ENCODE measurements around the gene GPX2. TPM values are rescaled to one million over a fixed set of nuclear protein-coding genes. Genes with fewer than 3 reads are reported as not detected.

The GPX2 gene
- total RNA-seq, 2 donors from 2014 or later, result 18.9 to 55.0 TPM

DNA sequence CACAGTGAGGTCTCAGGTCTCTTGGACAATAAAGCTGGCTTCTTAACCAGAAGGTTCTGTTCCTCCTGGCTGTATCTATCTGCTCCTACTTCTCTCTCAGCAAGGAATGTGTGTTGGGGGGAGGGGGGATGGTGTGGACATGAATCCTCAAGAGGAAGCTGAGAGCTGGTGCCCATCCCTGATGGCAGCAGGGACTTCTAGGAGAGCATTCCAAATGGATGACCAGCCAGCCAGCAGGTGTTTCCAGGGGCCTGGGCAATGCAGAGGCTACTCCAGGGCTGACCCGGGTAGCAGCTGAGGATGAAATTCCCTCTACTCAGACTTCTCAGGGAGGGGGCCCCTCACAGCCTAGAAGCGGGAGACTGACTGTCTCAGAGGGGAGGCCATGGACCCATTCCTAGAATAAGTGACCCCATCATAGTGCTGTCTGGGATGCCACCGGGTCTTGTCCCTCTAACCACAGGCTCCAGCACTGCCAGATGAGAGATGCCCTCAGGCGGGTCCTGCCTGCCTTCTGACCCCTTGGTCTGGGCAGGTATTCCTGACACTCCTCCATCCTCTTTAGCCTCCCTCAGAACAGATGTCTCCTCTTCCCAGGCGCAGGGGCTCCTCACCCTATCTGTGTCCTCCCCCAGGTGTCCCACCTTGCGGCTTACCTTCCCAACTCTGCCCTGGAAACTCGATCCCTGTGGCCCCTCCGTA is 28.4 kb upstream of the GPX2 start:
- Histone ChIP-seq H3K27me3 (replicated peaks; ENCODE audit: insufficient read depth) (no peaks in the 10 kb centered on the region), H3K4me3 (peak overlapping the region; percentile 64 to 70), H3K27ac (no peak overlapping the region), H3K4me1 (replicated peaks) (peaks cover 7% of the 10 kb centered on the region), H3K36me3 (no peaks in the 10 kb centered on the region), H3K9me3 (no peaks in the 10 kb centered on the region)
- TF ChIP-seq, protein P1, sequence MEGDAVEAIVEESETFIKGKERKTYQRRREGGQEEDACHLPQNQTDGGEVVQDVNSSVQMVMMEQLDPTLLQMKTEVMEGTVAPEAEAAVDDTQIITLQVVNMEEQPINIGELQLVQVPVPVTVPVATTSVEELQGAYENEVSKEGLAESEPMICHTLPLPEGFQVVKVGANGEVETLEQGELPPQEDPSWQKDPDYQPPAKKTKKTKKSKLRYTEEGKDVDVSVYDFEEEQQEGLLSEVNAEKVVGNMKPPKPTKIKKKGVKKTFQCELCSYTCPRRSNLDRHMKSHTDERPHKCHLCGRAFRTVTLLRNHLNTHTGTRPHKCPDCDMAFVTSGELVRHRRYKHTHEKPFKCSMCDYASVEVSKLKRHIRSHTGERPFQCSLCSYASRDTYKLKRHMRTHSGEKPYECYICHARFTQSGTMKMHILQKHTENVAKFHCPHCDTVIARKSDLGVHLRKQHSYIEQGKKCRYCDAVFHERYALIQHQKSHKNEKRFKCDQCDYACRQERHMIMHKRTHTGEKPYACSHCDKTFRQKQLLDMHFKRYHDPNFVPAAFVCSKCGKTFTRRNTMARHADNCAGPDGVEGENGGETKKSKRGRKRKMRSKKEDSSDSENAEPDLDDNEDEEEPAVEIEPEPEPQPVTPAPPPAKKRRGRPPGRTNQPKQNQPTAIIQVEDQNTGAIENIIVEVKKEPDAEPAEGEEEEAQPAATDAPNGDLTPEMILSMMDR (IDR thresholded peaks at IDR 0.05), result no peak
- no peak for TF ChIP-seq POLR2AphosphoS5 (IDR thresholded peaks at IDR 0.05)
- TF ChIP-seq POLR2A (IDR thresholded peaks at IDR 0.05), result no peak
- intact Hi-C loops (cut with DNase I), result no loop called here
- DNase-seq (ENCODE audit: low spot score), result no peak
- WGBS, result 45% methylated on average over 8 of the region's 8 CpGs

DNA sequence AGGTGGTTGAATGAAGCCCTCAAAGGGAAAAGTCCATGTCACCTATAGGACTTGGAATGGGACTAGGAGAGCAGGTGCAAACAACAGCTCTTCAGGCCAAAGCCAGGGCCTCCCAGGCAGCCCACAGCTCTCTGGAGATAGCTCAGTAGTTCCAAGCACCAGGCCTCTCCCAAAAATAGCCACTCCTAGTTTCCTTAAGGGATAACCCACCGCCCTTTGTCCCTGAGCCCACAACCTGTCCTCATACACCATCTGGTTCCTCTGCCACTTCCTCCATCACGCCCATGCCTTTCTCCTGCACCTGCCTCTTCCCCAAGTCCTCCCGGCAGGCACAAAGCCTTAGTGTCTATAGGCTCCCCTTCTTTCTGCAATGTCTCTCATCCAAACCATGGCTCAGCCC is 27.5 kb upstream of the GPX2 start:
- TF ChIP-seq POLR2A (IDR thresholded peaks at IDR 0.05), result no peak
- TF ChIP-seq, protein P1 (IDR thresholded peaks at IDR 0.05), result no peak
- TF ChIP-seq POLR2AphosphoS5 (IDR thresholded peaks at IDR 0.05), result no peak
- intact Hi-C loops (cut with DNase I), result no loop called here
- Histone ChIP-seq H3K4me3 (no peak overlapping the region), H3K9me3 (no peaks in the 10 kb centered on the region), H3K36me3 (no peaks in the 10 kb centered on the region), H3K27me3 (replicated peaks; ENCODE audit: insufficient read depth) (no peaks in the 10 kb centered on the region), H3K4me1 (replicated peaks) (peaks cover 7% of the 10 kb centered on the region), H3K27ac (no peak overlapping the region)
- DNase-seq (ENCODE audit: low spot score), result no peak
- WGBS, result 91% methylated on average over 3 of the region's 3 CpGs

GRCh38 chr14:64968651-64969050 is 26.1 kb upstream of the GPX2 start:
- Histone ChIP-seq H3K27me3 (replicated peaks; ENCODE audit: insufficient read depth) (no peaks in the 10 kb centered on the region), H3K9me3 (no peaks in the 10 kb centered on the region), H3K4me1 (replicated peaks) (peaks cover 7% of the 10 kb centered on the region), H3K27ac (no peak overlapping the region), H3K36me3 (no peaks in the 10 kb centered on the region), H3K4me3 (no peak overlapping the region)
- intact Hi-C loops (cut with DNase I), result no loop called here
- 76% methylated on average over 6 of the region's 6 CpGs for WGBS
- DNase-seq (ENCODE audit: low spot score), result no peak
- TF ChIP-seq POLR2A (IDR thresholded peaks at IDR 0.05), result no peak
- TF ChIP-seq POLR2AphosphoS5 (IDR thresholded peaks at IDR 0.05), result no peak
- TF ChIP-seq, protein P1 (IDR thresholded peaks at IDR 0.05), result no peak

DNA sequence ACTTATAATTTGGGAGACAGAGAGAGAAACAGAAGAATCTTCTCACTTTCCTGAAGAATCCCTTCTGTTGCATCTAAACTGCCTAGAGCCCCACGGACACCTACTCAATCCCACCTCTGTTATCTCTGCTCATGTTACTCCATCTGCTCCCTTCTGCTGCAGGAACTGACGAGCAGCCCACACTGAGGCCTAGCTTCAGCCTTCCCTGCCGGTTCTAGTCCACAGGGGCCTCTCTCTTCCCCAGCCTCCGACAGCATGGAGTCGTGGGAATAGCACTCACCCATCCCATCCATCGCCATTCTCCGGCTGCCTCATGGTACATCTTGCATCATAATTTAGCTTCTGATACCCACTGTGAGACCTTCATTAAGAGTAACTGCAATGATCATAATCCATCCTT is 25.6 kb upstream of the GPX2 start:
- 93% methylated on average over 7 of the region's 7 CpGs for WGBS
- Histone ChIP-seq H3K27ac (no peak overlapping the region), H3K9me3 (no peaks in the 10 kb centered on the region), H3K27me3 (replicated peaks; ENCODE audit: insufficient read depth) (no peaks in the 10 kb centered on the region), H3K4me3 (no peak overlapping the region), H3K4me1 (replicated peaks) (peaks cover 7% of the 10 kb centered on the region), H3K36me3 (no peaks in the 10 kb centered on the region)
- no peak for DNase-seq (ENCODE audit: low spot score)
- intact Hi-C loops (cut with DNase I), result no loop called here
- TF ChIP-seq POLR2A (IDR thresholded peaks at IDR 0.05), result no peak
- TF ChIP-seq, protein P1 (IDR thresholded peaks at IDR 0.05), result no peak
- no peak for TF ChIP-seq POLR2AphosphoS5 (IDR thresholded peaks at IDR 0.05)

GRCh38 chr14:64966976-64967375 is 24.4 kb upstream of the GPX2 start:
- intact Hi-C loops (cut with DNase I), result no loop called here
- Histone ChIP-seq H3K27ac (no peak overlapping the region), H3K9me3 (no peaks in the 10 kb centered on the region), H3K4me1 (replicated peaks) (peaks cover 7% of the 10 kb centered on the region), H3K27me3 (replicated peaks; ENCODE audit: insufficient read depth) (no peaks in the 10 kb centered on the region), H3K36me3 (no peaks in the 10 kb centered on the region), H3K4me3 (no peak overlapping the region)
- peak; percentile 69 for TF ChIP-seq POLR2AphosphoS5 (IDR thresholded peaks at IDR 0.05)
- TF ChIP-seq, protein P1 (IDR thresholded peaks at IDR 0.05), result no peak
- no peak for TF ChIP-seq POLR2A (IDR thresholded peaks at IDR 0.05)
- WGBS, result 68% methylated on average over 2 of the region's 2 CpGs
- peak; percentile 80 for DNase-seq (ENCODE audit: low spot score)
